PC-3 (cell line): ENCODE data around the gene NOL4L.

Experiments used
- EZH2 ChIP-seq: fragments of 300-600 bp; sonication (generic); IDR thresholded peaks from one replicate; pipeline ENCODE4 v1.6.1; 2017; ENCODE audit warnings: antibody characterized with exemption, mild to moderate bottlenecking, low read length; ENCODE audit not compliant: unreplicated experiment
- EZH2phosphoT487 ChIP-seq: fragments of 300-600 bp; sonication (generic); IDR thresholded peaks from 2 replicates; pipeline ENCODE4 v1.6.1; 2018; ENCODE audit warnings: mild to moderate bottlenecking, antibody characterized with exemption, low read length, borderline replicate concordance
- TF ChIP-seq, protein P1 (sequence below): fragments of 300-600 bp; sonication (generic); conservative IDR thresholded peaks from 2 replicates; pipeline ENCODE4 v1.5.1; 2017; ENCODE audit warnings: antibody characterized with exemption, low read depth, mild to moderate bottlenecking, low read length

DNA sequence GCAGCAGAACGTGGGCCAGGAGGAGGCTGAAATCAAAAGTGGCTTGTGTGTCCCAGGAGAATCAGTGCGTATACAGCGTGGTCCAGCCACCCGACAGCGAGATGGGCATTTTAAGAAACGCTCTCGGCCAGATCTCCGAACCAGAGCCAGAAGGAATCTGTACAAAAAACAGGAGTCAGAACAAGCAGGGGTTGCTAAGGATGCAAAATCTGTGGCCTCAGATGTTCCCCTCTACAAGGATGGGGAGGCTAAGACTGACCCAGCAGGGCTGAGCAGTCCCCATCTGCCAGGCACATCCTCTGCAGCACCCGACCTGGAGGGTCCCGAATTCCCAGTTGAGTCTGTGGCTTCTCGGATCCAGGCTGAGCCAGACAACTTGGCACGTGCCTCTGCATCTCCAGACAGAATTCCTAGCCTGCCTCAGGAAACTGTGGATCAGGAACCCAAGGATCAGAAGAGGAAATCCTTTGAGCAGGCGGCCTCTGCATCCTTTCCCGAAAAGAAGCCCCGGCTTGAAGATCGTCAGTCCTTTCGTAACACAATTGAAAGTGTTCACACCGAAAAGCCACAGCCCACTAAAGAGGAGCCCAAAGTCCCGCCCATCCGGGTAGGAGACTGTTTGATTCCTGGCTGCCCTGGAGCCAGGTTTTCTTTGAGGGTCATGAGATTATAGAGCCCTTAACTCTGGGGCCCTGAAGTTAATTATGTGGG, 151.7 kb downstream of the NOL4L start:
- TF ChIP-seq EZH2 (no peak), EZH2phosphoT487 (no peak)
- TF ChIP-seq, protein P1, sequence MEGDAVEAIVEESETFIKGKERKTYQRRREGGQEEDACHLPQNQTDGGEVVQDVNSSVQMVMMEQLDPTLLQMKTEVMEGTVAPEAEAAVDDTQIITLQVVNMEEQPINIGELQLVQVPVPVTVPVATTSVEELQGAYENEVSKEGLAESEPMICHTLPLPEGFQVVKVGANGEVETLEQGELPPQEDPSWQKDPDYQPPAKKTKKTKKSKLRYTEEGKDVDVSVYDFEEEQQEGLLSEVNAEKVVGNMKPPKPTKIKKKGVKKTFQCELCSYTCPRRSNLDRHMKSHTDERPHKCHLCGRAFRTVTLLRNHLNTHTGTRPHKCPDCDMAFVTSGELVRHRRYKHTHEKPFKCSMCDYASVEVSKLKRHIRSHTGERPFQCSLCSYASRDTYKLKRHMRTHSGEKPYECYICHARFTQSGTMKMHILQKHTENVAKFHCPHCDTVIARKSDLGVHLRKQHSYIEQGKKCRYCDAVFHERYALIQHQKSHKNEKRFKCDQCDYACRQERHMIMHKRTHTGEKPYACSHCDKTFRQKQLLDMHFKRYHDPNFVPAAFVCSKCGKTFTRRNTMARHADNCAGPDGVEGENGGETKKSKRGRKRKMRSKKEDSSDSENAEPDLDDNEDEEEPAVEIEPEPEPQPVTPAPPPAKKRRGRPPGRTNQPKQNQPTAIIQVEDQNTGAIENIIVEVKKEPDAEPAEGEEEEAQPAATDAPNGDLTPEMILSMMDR, result no peak
